SK-N-SH (cell line): ENCODE data around the gene YY1. TPM values are rescaled to one million over a fixed set of nuclear protein-coding genes. Genes with fewer than 3 reads are reported as not detected.

Experiments
- CTCF ChIA-PET: fragments of 300-600, 350-600 bp; formaldehyde crosslinking; extraction: SDS; loops from one replicate; lab custom pipeline; 2021; lab: Yijun Ruan, JAX
- POLR2A ChIA-PET: fragments of 350-600 bp; sonication (Branson Sonifier 250); formaldehyde crosslinking; extraction: SDS; loops from one replicate; lab custom pipeline; 2020; ENCODE audit warnings: antibody characterized with exemption, inconsistent platforms; lab: Yijun Ruan, JAX
- DNase-seq: peaks from one replicate; pipeline ENCODE4 v3.0.0; 2012
- H2AFZ ChIP-seq: fragments of 200-600 bp; sonication (generic); 2 replicates; pipeline ENCODE4 v1.8.1; 2016; ENCODE audit warnings: antibody characterized with exemption, mild to moderate bottlenecking, low read depth
- H3F3A ChIP-seq: fragments of 200-600 bp; sonication (generic); replicated peaks from 2 replicates; pipeline ENCODE3; 2016; ENCODE audit warnings: antibody characterized with exemption, mild to moderate bottlenecking; ENCODE audit not compliant: insufficient read depth
- H3K27ac ChIP-seq, 2 experiments: fragments of 200-500 bp in 1 of 2; fragments of 200-600 bp in 1 of 2; sonication (Bioruptor generic) in 1 of 2; sonication (generic), shearing (Covaris generic) in 1 of 2; 2 replicates each; pipeline versions ENCODE4 v1.5.1 to v1.6.1; 2014 to 2016; ENCODE audit warnings: low read depth in 2 of 2, inconsistent platforms in 1 of 2, low read length in 1 of 2, mild to moderate bottlenecking in 1 of 2, mixed read lengths in 1 of 2
- H3K27me3 ChIP-seq: fragments of 200-600 bp; sonication (generic), shearing (Covaris generic); 2 replicates; pipeline ENCODE4 v1.6.1; 2016; ENCODE audit warnings: mixed run types; ENCODE audit not compliant: insufficient read depth
- H3K36me3 ChIP-seq, 2 experiments: fragments of 200-500 bp in 1 of 2; fragments of 200-600 bp in 1 of 2; sonication (Bioruptor generic) in 1 of 2; sonication (generic) in 1 of 2; replicated peaks in 1 of 2; 2 replicates each; pipeline versions ENCODE3 to v1.5.1; 2014 to 2016; ENCODE audit warnings: low read length in 1 of 2, mild to moderate bottlenecking in 1 of 2; ENCODE audit not compliant: insufficient read depth in 2 of 2, control insufficient read depth in 1 of 2
- H3K4me1 ChIP-seq, 2 experiments: fragments of 200-500 bp in 1 of 2; fragments of 200-600 bp in 1 of 2; sonication (Bioruptor generic) in 1 of 2; sonication (generic), shearing (Covaris generic) in 1 of 2; 2 replicates each; pipeline versions ENCODE4 v1.5.1 to v1.6.1; 2014 to 2016; ENCODE audit warnings: low read depth in 1 of 2, low read length in 1 of 2, mixed run types in 1 of 2; ENCODE audit not compliant: insufficient read depth in 2 of 2, control insufficient read depth in 1 of 2
- H3K4me2 ChIP-seq: fragments of 200-600 bp; sonication (generic), shearing (Covaris generic); 2 replicates; pipeline ENCODE4 v1.6.1; 2017; ENCODE audit warnings: mixed run types
- H3K4me3 ChIP-seq, 2 experiments: fragments of 200-500 bp in 1 of 2; fragments of 200-600 bp in 1 of 2; sonication (Bioruptor generic) in 1 of 2; sonication (generic), shearing (Covaris generic) in 1 of 2; 2 replicates each; pipeline versions ENCODE4 v1.5.1 to v1.8.1; 2014 to 2016; ENCODE audit warnings: low read depth in 2 of 2, inconsistent platforms in 1 of 2, low read length in 1 of 2, mild to moderate bottlenecking in 1 of 2, mixed read lengths in 1 of 2, moderate library complexity in 1 of 2
- H3K79me2 ChIP-seq: fragments of 200-600 bp; sonication (generic); 2 replicates; pipeline ENCODE4 v1.8.1; 2017; ENCODE audit warnings: mild to moderate bottlenecking; ENCODE audit not compliant: insufficient read depth
- H3K9ac ChIP-seq: fragments of 200-600 bp; sonication (generic); 2 replicates; pipeline ENCODE4 v1.6.1; 2017; ENCODE audit warnings: mixed run types
- H3K9me2 ChIP-seq: fragments of 200-600 bp; sonication (generic); 2 replicates; pipeline ENCODE4 v1.6.1; 2017; ENCODE audit warnings: mixed run types
- H3K9me3 ChIP-seq: fragments of 200-600 bp; sonication (generic); 2 replicates; pipeline ENCODE4 v1.6.1; 2017; ENCODE audit warnings: mixed run types, mild to moderate bottlenecking, moderate library complexity
- H4K20me1 ChIP-seq: fragments of 200-600 bp; sonication (generic); 2 replicates; pipeline ENCODE4 v1.6.1; 2017; ENCODE audit warnings: mild to moderate bottlenecking, mixed run types; ENCODE audit not compliant: insufficient read depth
- CTCF ChIP-seq: fragments of 200-600 bp; sonication (generic); IDR thresholded peaks from 2 replicates; pipeline ENCODE4 v1.6.1; 2017; ENCODE audit warnings: antibody characterized with exemption, mild to moderate bottlenecking, moderate library complexity
- JUND ChIP-seq: IDR thresholded peaks from 2 replicates; pipeline ENCODE4 v1.4.0; 2012
- RCOR1 ChIP-seq: fragments of 150-350 bp; IDR thresholded peaks from 2 replicates; pipeline ENCODE4 v1.6.1; 2017; ENCODE audit warnings: antibody characterized with exemption, low read length
- RXRA ChIP-seq: IDR thresholded peaks from 2 replicates; pipeline ENCODE4 v1.4.0; 2012; ENCODE audit warnings: low read depth, mild to moderate bottlenecking, borderline replicate concordance
- SMC3 ChIP-seq: IDR thresholded peaks from 2 replicates; pipeline ENCODE4 v1.6.1; 2012; ENCODE audit warnings: low read depth, low read length, improper control_type of control experiment
- TAF1 ChIP-seq: IDR thresholded peaks from 2 replicates; pipeline ENCODE4 v1.6.1; 2012; ENCODE audit warnings: low read depth, mild to moderate bottlenecking, low read length, moderate library complexity, borderline replicate concordance
- WGBS: methylation state at CpG from one replicate; pipeline ENCODE4 v1.1.6; 2017; ENCODE audit warnings: low lambda C conversion rate; 5-methylcytosine and 5-hydroxymethylcytosine counted together
- polyA plus RNA-seq, 3 experiments: library from polyadenylated mRNA; depleted of rRNA; stranded (reverse); fragments of >200 nt; gene quantifications; 2 replicates each; pipeline ENCODE4 v1.2.3, GENCODE V29; 2012

The YY1 gene
- polyA plus RNA-seq, 1 of the 3 experiments (the other 2 are of a cell fraction) = 18.1 TPM

GRCh38 chr14:100317912-100318808 is 79.2 kb downstream of the YY1 start:
- peak; percentile 61 for DNase-seq

GRCh38 chr14:100320157-100320856 is 81.4 kb downstream of the YY1 start:
- Histone ChIP-seq H4K20me1 (no peaks in the 10 kb centered on the region), H3K9ac (no peak overlapping the region), H3K4me3 (no peak overlapping the region), H3K9me2 (no peaks in the 10 kb centered on the region), H3K4me1 (no peaks in the 10 kb centered on the region; a peak in 1 of 4 replicates), H3K9me3 (no peaks in the 10 kb centered on the region), H3K79me2 (no peaks in the 10 kb centered on the region), H3K36me3 (no peaks in the 10 kb centered on the region)
- 83% methylated on average over 12 of the region's 12 CpGs for WGBS
- POLR2A ChIA-PET = no interaction called here
- TF ChIP-seq JUND (no peak), RCOR1 (no peak), TAF1 (no peak), SMC3 (no peak)
- TF ChIP-seq, all 33 proteins: peak for 0
- CTCF ChIA-PET = no interaction called here
- Histone ChIP-seq H2AFZ (no peak overlapping the region), H3K4me2 (no peak overlapping the region), H3F3A (no peaks in the 10 kb centered on the region), H3K27me3 (no peaks in the 10 kb centered on the region), H3K27ac (no peak overlapping the region)
- DNase-seq = no peak

More at GRCh38 chr14:100317912-100318808, 79.2 kb downstream of the YY1 start:
- Histone ChIP-seq H2AFZ (no peak overlapping the region), H3K36me3 (no peaks in the 10 kb centered on the region), H3K9me3 (no peaks in the 10 kb centered on the region), H4K20me1 (no peaks in the 10 kb centered on the region), H3F3A (no peaks in the 10 kb centered on the region), H3K27ac (no peak overlapping the region), H3K27me3 (no peaks in the 10 kb centered on the region), H3K4me3 (no peak overlapping the region), H3K9me2 (no peaks in the 10 kb centered on the region)
- 82% methylated on average over 38 of the region's 40 CpGs for WGBS
- POLR2A ChIA-PET = interaction anchor here (0.6 kb wide), 1 partner anchor 44 kb away, joined by 3 read pairs; no protein-coding TSS in a partner anchor
- TF ChIP-seq CTCF = peak; percentile 39
- no peak for TF ChIP-seq RXRA
- TF ChIP-seq, all 33 proteins: peak for 1
- Histone ChIP-seq H3K4me2 (no peak overlapping the region), H3K9ac (no peak overlapping the region), H3K4me1 (peaks cover 0 to under 1% of the 10 kb centered on the region in 2 experiments; a peak in 1 of 4 replicates), H3K79me2 (no peaks in the 10 kb centered on the region)
- CTCF ChIA-PET = no interaction called here
